Endothelial cell of umbilical vein (primary cell): ENCODE measurements around the gene SRP19. TPM values are rescaled to one million over a fixed set of nuclear protein-coding genes. Genes with fewer than 3 reads are reported as not detected.

Experiments used
- BruUV-seq: library from RNA; stranded (reverse); fragments of 400-500 nt; replicated peaks from 2 replicates; lab custom pipeline; 2021; lab: Mats Ljungman, UMichigan
- CTCF ChIA-PET: fragments of 300-600, 350-600 bp; sonication (Branson Sonifier 250); formaldehyde crosslinking; loops from one replicate; lab custom pipeline; 2021; ENCODE audit warnings: antibody characterized with exemption, inconsistent platforms; lab: Charles Lee
- POLR2A ChIA-PET: fragments of 300-600, 350-600 bp; sonication (Branson Sonifier 250); formaldehyde crosslinking; loops from one replicate; lab custom pipeline; 2021; ENCODE audit warnings: antibody characterized with exemption, inconsistent platforms; lab: Charles Lee
- DNase-seq: peaks from one replicate; pipeline ENCODE4 v3.0.0-alpha.2; 2011; ENCODE audit warnings: low read depth, low spot score
- FAIRE-seq: peaks from 2 replicates; lab custom pipeline; 2011; peaks lifted over from hg19 to GRCh38; lab: Jason Lieb, UNC
- H2AFZ ChIP-seq: 2 replicates; pipeline ENCODE4 v1.6.0; 2012; ENCODE audit warnings: low read depth, low read length, control low read depth, inconsistent platforms
- H3K27ac ChIP-seq: 2 replicates; pipeline ENCODE4 v1.5.1; 2011; ENCODE audit warnings: low read depth, mild to moderate bottlenecking, control low read depth, low read length, moderate library complexity; ENCODE audit not compliant: insufficient read depth
- H3K27me3 ChIP-seq, 2 experiments: 2 replicates each; pipeline versions ENCODE4 v1.6.0 to v1.6.1; 2011; ENCODE audit warnings: low read length in 2 of 2, mixed read lengths in 1 of 2; ENCODE audit not compliant: control insufficient read depth in 2 of 2, insufficient read depth in 2 of 2
- H3K36me3 ChIP-seq, 2 experiments: 2 replicates in 1 of 2; 3 replicates in 1 of 2; pipeline ENCODE4 v1.5.1; 2011; ENCODE audit warnings: low read length in 2 of 2, mild to moderate bottlenecking in 1 of 2, moderate library complexity in 1 of 2; ENCODE audit not compliant: control insufficient read depth in 2 of 2, insufficient read depth in 2 of 2; ENCODE audit errors: extremely low read depth in 1 of 2
- H3K4me1 ChIP-seq: 3 replicates; pipeline ENCODE4 v1.5.1; 2011; ENCODE audit warnings: mild to moderate bottlenecking, low read length; ENCODE audit not compliant: control insufficient read depth, insufficient read depth; ENCODE audit errors: extremely low read depth
- H3K4me2 ChIP-seq: 2 replicates; pipeline ENCODE4 v1.6.1; 2011; ENCODE audit warnings: low read length, control low read depth, mixed read lengths; ENCODE audit not compliant: insufficient read depth
- H3K4me3 ChIP-seq, 3 experiments: fragments of 200-600 bp in 1 of 3; sonication (generic), shearing (Covaris generic) in 1 of 3; replicated peaks in 1 of 3; 2 replicates each; pipeline ENCODE4 v1.5.1; 2011 to 2016; ENCODE audit warnings: control low read depth in 3 of 3, low read length in 3 of 3, mild to moderate bottlenecking in 2 of 3, inconsistent platforms in 1 of 3, low read depth in 1 of 3, moderate library complexity in 1 of 3; ENCODE audit not compliant: insufficient read depth in 1 of 3
- H3K79me2 ChIP-seq: 2 replicates; pipeline ENCODE4 v1.6.0; 2012; ENCODE audit warnings: low read length, inconsistent platforms; ENCODE audit not compliant: control insufficient read depth, insufficient read depth
- H3K9ac ChIP-seq: replicated peaks from 2 replicates; pipeline ENCODE3; 2011; ENCODE audit warnings: low read length, control low read depth; ENCODE audit not compliant: insufficient read depth; ENCODE audit errors: extremely low read depth
- H3K9me1 ChIP-seq: replicated peaks from 3 replicates; pipeline ENCODE4 v1.6.0; 2011; ENCODE audit warnings: mild to moderate bottlenecking, low read length; ENCODE audit not compliant: control insufficient read depth, insufficient read depth; ENCODE audit errors: extremely low read depth
- H3K9me3 ChIP-seq: replicated peaks from 2 replicates; pipeline ENCODE4 v1.5.1; 2012; ENCODE audit warnings: low read length, inconsistent platforms; ENCODE audit not compliant: control insufficient read depth, insufficient read depth
- H4K20me1 ChIP-seq: replicated peaks from 2 replicates; pipeline ENCODE3; 2011; ENCODE audit warnings: mild to moderate bottlenecking, low read length; ENCODE audit not compliant: control insufficient read depth, insufficient read depth; ENCODE audit errors: extremely low read depth
- CTCF ChIP-seq, 2 donors: IDR thresholded peaks; 1 replicate in 1 of 2; 2 replicates in 1 of 2; pipeline ENCODE4 v1.5.1; 2011; ENCODE audit warnings: low read length in 2 of 2, mild to moderate bottlenecking in 2 of 2, moderate library complexity in 2 of 2, control low read depth in 1 of 2, inconsistent platforms in 1 of 2, low read depth in 1 of 2; ENCODE audit not compliant: insufficient read depth in 1 of 2; ENCODE audit errors: extremely low read depth in 1 of 2
- EZH2 ChIP-seq: IDR thresholded peaks from 2 replicates; pipeline ENCODE4 v1.6.1; 2012; ENCODE audit warnings: borderline replicate concordance, low read depth, mild to moderate bottlenecking, moderate library complexity, low read length, inconsistent platforms; ENCODE audit not compliant: severe bottlenecking
- FOS ChIP-seq: IDR thresholded peaks from 2 replicates; pipeline ENCODE4 v1.6.1; 2011; ENCODE audit warnings: mild to moderate bottlenecking, low read length, moderate library complexity, borderline replicate concordance; ENCODE audit not compliant: insufficient read depth
- GATA2 ChIP-seq: IDR thresholded peaks from 2 replicates; pipeline ENCODE4 v1.7.0; 2011; ENCODE audit warnings: low read depth, mild to moderate bottlenecking, moderate library complexity, mixed read lengths, low read length; ENCODE audit not compliant: insufficient read length, insufficient read depth
- JUN ChIP-seq: IDR thresholded peaks from 2 replicates; pipeline ENCODE4 v1.6.1; 2011; ENCODE audit warnings: borderline replicate concordance, low read depth; ENCODE audit not compliant: insufficient read length, insufficient read depth
- MAX ChIP-seq: IDR thresholded peaks from 2 replicates; pipeline ENCODE4 v1.6.1; 2011; ENCODE audit not compliant: insufficient read depth, insufficient read length
- MYC ChIP-seq: IDR thresholded peaks from one replicate; pipeline ENCODE4 v1.6.1; 2011; ENCODE audit warnings: mild to moderate bottlenecking, low read depth, low read length
- POLR2A ChIP-seq: IDR thresholded peaks from 2 replicates; pipeline ENCODE4 v1.6.1; 2012; ENCODE audit warnings: low read depth, mild to moderate bottlenecking, control low read depth, low read length
- POLR2AphosphoS5 ChIP-seq: IDR thresholded peaks from 2 replicates; pipeline ENCODE4 v1.6.1; 2012; ENCODE audit warnings: low read depth, mild to moderate bottlenecking, control low read depth, low read length, moderate library complexity; ENCODE audit not compliant: insufficient read depth
- dilution Hi-C: fragments of 300-500 bp; cut with MboI; formaldehyde crosslinking; loops from one replicate; pipeline ENCODE4 v1.15.0; 2019; ENCODE audit warnings: low sequenced_read_pairs; ENCODE audit not compliant: extremely low pct_ligation_motif_present
- intact Hi-C: fragments of 100-400 bp; cut with micrococcal nuclease; formaldehyde crosslinking; loops from one replicate; pipeline ENCODE4 v1.10.0; 2022
- polyA plus RNA-seq, 4 experiments: library from polyadenylated mRNA; depleted of rRNA in 3 of 4; stranded (reverse) in 3 of 4; unstranded in 1 of 4; fragments of >200 nt; gene quantifications; 2 replicates each; pipeline versions ENCODE4 v1.2.1 to v1.2.3, GENCODE V29; 2011 to 2012; ENCODE audit warnings: missing spikeins in 1 of 4
- total RNA-seq: library from RNA; stranded (reverse); gene quantifications from 2 replicates; pipeline ENCODE4 v1.2.3, GENCODE V29; 2021

Gene SRP19
- total and polyA plus RNA-seq, 2 donors (not counting 3 experiments of a cell fraction or from before 2014, with no cell fraction given) = 28.6 to 69.4 TPM

GRCh38 chr5:112892776-112893175 is 31.7 kb downstream of the SRP19 start:
- peaks cover 0 to 5% of the 10 kb centered on the region in 2 experiments for H3K36me3 ChIP-seq
- H2AFZ ChIP-seq = no peak overlapping the region
- no peak overlapping the region for H3K27ac ChIP-seq
- no peaks in the 10 kb centered on the region for H3K27me3 ChIP-seq
- H3K9ac ChIP-seq = no peak overlapping the region
- no peak for FAIRE-seq
- no peaks in the 10 kb centered on the region for H3K9me1 ChIP-seq
- H3K79me2 ChIP-seq = peaks cover 20% of the 10 kb centered on the region
- no peak overlapping the region for H3K4me2 ChIP-seq
- CTCF ChIA-PET = interaction anchor here (1.0 kb wide), 2 partner anchors 11 to 23 kb away, joined by 3 to 6 read pairs; no protein-coding TSS in a partner anchor
- dilution Hi-C loops (no loop called here), intact Hi-C loops (no loop called here)
- no peaks in the 10 kb centered on the region for H4K20me1 ChIP-seq
- BruUV-seq = no TSS peak
- no peaks in the 10 kb centered on the region for H3K9me3 ChIP-seq
- no peak for TF ChIP-seq POLR2A
- TF ChIP-seq JUN = no peak
- TF ChIP-seq POLR2AphosphoS5 = no peak
- TF ChIP-seq EZH2 = no peak
- no peak for TF ChIP-seq CTCF (IDR thresholded peaks at IDR 0.05; ENCODE audit: extremely low read depth in 1 of 2, insufficient read depth in 1 of 2, low read depth in 1 of 2, low read length in 2 of 2)
- no peak for TF ChIP-seq GATA2
- no peak for TF ChIP-seq MAX
- no peak for TF ChIP-seq FOS
- no peak for TF ChIP-seq MYC
- no peaks in the 10 kb centered on the region for H3K4me1 ChIP-seq
- H3K4me3 ChIP-seq = no peak overlapping the region
- no peak for DNase-seq
- POLR2A ChIA-PET = no interaction called here
